HG03378 (cell line): ENCODE measurements around the gene PRR7.
"Not testable (repeated sequence)": the region's sequence is repeated elsewhere in the genome, so short reads cannot be mapped to it uniquely, and the experiment has no call there.

Source experiments
- ATAC-seq: cut with Tn5 transposase; IDR thresholded peaks from one replicate; pipeline ENCODE4 v1.9.1; 2021; ENCODE audit warnings: mild to moderate bottlenecking, moderate library complexity; ENCODE audit not compliant: unreplicated experiment

Gene PRR7

GRCh38 chr5:177446200-177447065, at the start of gene PRR7:
PRR7 (plus strand) TSS chr5:177446814; CDS start chr5:177455068, 8,254 bp downstream.
- ATAC-seq, result no peak

GRCh38 chr5:177397875-177398390, 48.7 kb upstream of the PRR7 start:
- ATAC-seq, result no peak

GRCh38 chr5:177399997-177400868, 46.4 kb upstream of the PRR7 start, which contains the start of gene PFN3:
PFN3 (minus strand) TSS chr5:177400661; CDS start chr5:177400576, 85 bp downstream.
- no peak for ATAC-seq

GRCh38 chr5:177402271-177403043, 44.2 kb upstream of the PRR7 start:
- no peak for ATAC-seq

- ATAC-seq, result peak; percentile 21
Measured at GRCh38 chr5:177403102-177403791, 43.4 kb upstream of the PRR7 start.

- ATAC-seq, result peak; percentile 61
Measured at GRCh38 chr5:177403792-177404640, 42.6 kb upstream of the PRR7 start.

GRCh38 chr5:177404641-177405179, 41.9 kb upstream of the PRR7 start:
- ATAC-seq, result no peak

GRCh38 chr5:177405312-177405711, 41.3 kb upstream of the PRR7 start:
- no peak for ATAC-seq

GRCh38 chr5:177405805-177406204, 40.8 kb upstream of the PRR7 start:
- no peak for ATAC-seq

GRCh38 chr5:177409043-177409801, 37.4 kb upstream of the PRR7 start, which contains the start of gene F12:
F12 (minus strand) TSS chr5:177409564; CDS start chr5:177409527, 37 bp downstream.
- ATAC-seq, result no peak

GRCh38 chr5:177410575-177410974, 36.0 kb upstream of the PRR7 start:
- no peak for ATAC-seq

- peak; percentile 62 for ATAC-seq
Measured at GRCh38 chr5:177412603-177413233, 33.9 kb upstream of the PRR7 start.

- no peak for ATAC-seq
Measured at GRCh38 chr5:177414481-177414880, 32.1 kb upstream of the PRR7 start.

- ATAC-seq, result not testable (repeated sequence)
Measured at GRCh38 chr5:177417081-177417480, 29.5 kb upstream of the PRR7 start.

- no peak for ATAC-seq
Measured at GRCh38 chr5:177419046-177419445, 27.6 kb upstream of the PRR7 start.

- not testable (repeated sequence) for ATAC-seq
Measured at GRCh38 chr5:177420472-177420871, 26.1 kb upstream of the PRR7 start.

- ATAC-seq, result no peak
Measured at GRCh38 chr5:177421062-177421798, 25.4 kb upstream of the PRR7 start.
